ENCODE results near the gene STK11.

STK11 gene

DNA sequence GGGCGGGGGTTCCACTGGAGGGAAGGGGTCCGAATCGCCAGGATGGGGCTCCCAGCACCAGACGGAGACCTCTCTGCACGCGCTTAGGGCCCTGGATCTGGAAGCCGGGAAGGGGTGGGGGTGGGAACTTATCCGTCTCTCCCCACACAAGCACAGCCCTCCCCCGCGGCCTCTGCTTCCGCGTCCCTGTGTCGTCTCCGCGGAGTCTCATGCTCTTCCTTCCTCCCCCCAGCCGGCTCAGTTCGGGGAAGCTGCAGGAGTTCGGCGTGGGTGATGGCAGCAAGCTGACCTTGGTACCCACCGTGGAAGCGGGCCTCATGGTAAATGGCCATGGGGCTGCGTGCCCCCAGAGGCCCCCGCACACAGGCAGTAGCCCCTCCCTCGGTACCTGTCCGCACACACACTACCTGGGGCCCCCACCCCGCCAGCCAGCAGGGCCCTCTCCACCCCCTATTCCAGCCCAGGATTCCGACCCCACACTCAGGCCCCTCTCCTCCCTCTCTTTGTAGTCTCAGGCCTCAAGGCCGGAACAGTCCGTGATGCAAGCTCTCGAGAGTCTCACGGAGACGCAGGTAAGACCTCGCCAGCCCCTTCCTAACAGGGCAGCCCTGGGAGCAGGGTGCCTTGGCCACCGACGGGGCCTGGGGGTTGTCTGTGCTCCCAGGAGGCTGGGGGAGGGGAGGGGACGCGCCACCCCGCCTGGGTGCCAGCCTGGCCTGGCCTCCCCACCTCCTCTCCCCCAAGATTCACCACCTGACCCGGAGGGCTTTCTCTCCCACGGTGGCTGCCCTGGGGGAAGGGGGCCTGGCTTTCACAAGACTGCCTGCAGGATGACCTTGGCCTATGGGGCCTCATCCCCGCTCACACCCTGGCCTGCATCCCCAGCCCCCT lies 46.0 kb downstream of the STK11 start:
- DNase-seq = peak in 11 of 14 donors; percentile 54 to 83 (median 67)

DNA sequence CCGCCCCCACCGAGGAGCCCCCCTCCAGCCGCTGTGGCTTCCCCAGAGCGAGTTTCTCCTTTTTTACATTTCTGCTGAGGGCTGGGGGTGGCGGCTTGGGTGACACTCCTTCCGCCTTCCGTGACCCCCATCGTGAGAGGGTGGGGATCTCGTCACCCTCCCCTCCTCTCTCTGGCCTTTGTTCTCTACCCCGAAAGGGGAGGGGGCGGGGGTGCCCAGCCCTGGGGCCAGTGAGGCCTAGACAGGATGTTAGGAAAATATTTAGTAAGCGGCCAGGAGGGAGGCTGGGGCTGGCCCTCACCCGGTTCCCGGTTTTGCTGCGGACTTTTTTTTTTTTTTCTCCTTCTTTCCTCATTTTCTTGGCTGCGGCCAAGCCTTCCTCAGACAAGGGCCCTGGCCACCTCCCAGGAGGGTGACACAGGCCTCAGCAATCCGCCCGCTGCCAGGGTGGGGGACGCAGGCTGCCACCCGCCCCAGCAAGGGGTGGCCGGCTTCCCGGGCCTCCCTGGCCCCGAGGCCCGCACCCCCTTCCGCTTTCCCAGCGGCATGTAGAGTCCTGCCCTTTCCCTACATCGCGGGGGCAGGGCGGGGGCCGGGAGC lies 46.7 kb downstream of the STK11 start:
- DNase-seq = peak in 13 of 14 donors; percentile 75 to 99 (median 92)

DNA sequence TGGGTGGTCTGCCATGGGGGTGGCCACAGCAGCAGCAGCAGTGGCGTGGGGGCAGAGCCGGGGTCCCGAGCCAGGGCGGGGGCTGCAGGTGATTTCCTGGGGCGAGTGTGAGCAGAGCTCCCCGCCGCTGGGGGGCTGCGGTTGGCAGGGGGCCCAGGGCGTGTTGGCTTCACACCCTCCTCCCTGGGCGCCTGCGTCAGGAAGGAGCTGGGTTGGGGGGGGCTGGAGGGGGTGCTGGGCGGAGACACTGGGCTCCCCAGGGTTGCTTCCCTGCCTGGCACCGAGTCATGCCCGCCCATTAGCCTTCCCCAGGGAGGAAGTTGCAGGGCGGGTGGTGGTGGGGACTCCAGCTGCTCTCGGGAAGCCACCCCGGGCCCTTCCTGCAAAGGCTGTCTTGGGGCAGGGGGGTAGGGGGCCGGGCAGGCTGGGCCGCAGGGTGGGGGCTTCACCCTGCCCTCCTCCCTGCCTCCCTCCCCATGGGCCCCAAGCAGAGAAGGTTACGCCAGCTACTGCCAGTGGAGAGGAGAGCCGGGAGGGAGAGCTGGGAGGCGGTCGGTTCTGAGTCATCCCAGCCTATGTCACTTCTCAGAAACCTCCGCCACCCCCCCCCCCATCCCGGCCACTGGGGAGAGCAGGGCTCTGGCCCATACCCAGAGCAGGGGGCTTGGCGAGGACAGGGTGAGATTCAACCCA lies 47.4 kb downstream of the STK11 start:
- DNase-seq = peak; percentile 80 to 99 (median 91)

DNA sequence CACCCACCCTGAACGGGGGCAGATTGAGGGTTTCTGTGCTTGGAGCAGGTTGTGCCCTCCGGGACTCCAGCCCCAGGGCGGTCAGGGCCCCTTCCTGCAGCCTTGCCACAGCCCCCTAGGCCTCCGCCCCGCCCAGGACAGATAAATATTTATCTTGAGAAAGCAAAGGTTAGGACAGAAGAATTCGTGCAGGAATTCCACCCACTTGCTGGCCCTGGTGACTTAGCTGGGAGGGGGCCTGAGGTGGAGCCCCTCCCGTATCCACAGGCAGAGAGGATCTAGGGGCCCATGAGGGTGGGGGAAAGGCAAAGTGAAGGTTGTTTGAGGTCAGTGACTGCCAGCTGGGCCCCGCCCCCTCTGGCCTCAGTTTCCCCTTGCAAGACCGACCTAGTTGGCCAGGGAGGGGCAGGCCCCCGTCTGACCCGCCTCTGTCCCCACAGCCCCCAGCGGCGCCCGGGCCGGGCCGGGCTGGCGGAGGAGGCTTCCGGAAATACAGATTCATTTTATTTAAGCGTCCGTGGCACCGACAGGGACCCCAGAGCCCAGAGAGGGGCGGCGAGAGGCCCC lies 48.0 kb downstream of the STK11 start:
- no peak for DNase-seq

DNA sequence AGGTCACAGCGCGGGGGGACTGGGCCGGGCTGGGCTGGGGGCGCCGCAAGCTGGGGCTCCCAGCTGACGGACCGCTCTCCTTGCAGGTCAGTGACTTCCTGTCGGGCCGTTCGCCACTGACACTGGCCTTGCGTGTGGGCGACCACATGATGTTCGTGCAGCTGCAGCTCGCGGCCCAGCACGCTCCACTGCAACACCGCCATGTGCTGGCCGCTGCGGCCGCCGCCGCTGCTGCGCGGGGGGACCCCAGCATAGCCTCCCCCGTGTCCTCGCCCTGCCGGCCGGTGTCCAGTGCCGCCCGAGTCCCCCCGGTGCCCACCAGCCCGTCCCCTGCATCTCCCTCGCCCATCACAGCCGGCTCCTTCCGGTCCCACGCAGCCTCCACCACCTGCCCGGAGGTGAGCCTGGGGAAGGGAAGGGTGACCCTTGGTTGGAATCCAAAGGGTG lies 48.5 kb downstream of the STK11 start:
- peak in 9 of 14 donors; percentile 18 to 63 (median 34) for DNase-seq

DNA sequence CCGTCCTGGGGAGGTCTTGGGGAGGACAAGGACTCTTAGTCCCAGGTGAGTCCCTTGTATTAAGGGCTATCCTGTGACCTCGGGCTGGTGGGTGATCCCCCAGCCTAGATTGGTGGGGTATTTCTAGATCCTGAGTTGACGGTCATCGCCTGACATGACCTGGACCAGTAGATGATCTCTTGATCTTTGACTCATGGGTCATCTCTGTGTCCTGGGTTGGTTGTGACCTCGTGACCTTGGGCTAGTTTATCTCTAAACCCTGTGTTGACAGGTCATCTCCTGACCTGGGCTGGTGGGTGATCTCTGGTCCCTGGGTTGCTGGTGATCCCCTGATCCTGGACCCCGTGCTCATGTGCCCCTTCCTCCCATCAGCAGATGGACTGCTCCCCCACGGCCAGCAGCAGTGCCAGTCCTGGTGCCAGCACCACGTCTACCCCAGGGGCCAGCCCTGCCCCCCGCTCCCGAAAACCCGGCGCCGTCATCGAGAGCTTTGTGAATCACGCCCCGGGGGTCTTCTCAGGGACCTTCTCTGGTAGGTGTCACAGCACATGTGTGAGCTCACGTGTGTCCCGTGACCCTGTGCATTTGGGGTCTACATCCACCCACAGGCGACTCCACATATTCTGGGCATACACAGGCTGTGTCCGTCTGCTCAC lies 49.1 kb downstream of the STK11 start:
- peak in 1 of 14 donors; percentile 19 for DNase-seq

DNA sequence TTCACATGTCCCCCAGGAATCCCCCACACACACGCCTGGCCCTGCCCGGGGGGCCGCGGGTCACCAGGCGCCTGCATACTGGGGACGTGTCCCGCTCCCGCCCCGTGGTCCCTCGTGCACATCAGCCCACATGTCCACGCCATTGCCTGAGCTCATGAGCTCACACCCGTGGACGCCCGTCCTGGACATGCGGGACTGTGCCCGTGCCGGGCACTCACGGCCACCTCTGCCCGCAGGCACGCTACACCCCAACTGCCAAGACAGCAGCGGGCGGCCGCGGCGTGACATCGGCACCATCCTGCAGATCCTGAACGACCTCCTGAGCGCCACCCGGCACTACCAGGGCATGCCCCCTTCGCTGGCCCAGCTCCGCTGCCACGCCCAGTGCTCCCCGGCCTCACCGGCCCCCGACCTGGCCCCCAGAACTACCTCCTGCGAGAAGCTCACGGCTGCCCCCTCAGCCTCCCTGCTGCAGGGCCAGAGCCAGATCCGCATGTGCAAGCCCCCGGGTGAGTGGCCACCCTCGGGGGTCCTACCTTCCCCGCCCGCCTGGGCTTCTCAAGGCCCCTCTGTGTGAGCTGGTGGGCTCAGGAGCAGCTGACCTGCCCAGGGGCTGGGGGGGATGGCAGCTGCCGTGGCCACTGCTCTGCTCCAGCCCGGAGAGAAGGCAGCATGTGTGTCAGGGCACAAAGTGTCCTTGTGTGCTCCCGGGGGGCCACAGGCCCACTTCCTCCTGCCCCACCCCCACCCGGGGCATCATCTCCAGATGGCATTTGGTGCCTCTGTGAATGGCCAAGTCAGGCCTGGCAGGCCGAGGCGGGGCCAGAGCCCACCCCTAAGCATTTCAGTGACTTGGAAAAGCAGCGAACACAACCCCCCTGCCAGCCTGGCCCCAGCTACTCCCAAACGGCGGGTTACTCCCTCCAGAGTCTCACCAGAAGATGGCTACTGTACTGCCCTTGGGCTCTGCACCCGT lies 49.9 kb downstream of the STK11 start:
- DNase-seq = peak in 13 of 14 donors; percentile 10 to 91 (median 58)

DNA sequence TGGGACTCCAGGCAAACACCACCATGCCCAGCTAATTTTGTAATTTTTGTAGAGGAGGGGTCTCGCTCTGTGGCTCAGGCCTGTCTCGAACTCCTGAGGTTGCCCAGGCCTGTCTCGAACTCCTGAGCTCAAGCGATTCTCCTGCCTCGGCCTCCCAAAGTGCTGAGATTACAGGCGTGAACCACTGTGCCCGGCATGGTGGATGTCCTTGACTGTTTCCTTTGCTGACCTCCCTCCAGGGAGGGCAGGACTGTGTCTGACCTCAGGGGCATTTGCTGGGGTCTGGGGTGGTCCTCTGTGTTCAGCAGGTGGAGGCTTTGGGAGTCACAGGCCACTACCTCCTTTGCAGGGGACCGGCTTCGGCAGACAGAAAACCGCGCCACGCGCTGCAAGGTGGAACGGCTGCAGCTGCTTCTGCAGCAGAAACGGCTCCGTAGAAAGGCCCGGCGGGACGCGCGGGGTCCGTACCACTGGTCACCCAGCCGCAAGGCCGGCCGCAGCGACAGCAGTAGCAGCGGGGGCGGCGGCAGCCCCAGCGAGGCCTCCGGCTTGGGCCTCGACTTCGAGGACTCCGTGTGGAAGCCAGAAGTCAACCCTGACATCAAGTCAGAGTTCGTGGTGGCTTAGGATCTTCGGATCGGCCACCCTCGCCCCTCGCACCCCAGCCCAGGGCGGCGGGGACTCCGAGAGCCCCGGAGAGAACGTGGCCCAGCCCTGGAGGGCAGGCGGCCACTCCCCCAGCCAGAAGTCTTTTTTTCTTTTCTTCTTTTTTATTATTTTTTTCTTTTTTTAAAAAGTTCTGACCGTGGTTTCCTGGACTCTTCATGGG lies 51.3 kb downstream of the STK11 start:
- no peak for DNase-seq

DNA sequence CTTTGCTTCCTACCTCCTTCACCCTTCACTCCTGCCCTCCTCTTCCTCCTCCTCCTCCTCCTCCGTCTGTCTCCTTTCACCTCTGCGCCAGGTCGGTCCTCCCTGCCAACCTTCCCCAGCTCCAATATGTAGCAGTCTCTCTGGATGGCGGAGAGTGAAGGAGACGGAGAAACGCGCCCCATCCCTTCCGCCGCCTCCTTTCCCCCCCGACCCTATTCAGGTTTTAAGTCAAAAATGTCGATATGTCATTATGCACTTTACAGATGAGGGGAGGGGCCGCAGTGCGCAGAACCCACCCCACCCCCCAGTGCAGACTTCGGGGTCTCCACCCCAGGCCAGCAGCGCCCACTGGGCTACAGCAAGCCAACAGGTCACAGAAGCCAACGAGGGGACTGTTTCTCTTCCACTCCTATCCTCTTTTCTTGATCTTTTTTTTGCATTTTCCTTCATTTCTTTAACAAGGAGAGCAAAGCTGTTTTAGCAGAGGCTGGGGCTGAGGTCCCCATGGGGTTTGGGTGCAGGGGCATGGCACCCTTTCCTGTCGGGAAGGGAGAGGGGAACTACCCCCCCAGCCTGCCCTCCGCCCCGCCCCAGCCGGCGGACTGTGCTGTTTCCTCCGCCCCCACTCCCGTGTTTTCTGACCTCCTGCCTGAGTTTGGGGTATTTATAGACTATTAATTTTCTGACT lies 52.0 kb downstream of the STK11 start:
- DNase-seq = no peak

DNA sequence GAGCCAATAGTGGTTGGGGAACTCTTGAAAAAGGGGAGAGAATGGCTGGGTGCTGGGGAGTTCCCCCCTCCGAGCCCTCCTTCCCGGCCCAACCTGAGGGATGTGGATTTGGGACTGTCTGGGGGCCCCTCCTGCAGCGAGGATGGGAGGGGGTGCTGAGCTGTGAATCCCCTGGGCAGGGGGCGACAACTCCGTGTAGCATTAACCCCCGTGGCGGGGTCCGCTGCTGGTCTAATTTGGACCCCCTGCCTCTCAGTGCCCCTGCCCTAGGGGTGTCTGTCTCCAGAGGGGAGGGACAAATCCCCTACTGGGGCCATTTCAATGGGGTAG lies 52.5 kb downstream of the STK11 start:
- DNase-seq = no peak

DNA sequence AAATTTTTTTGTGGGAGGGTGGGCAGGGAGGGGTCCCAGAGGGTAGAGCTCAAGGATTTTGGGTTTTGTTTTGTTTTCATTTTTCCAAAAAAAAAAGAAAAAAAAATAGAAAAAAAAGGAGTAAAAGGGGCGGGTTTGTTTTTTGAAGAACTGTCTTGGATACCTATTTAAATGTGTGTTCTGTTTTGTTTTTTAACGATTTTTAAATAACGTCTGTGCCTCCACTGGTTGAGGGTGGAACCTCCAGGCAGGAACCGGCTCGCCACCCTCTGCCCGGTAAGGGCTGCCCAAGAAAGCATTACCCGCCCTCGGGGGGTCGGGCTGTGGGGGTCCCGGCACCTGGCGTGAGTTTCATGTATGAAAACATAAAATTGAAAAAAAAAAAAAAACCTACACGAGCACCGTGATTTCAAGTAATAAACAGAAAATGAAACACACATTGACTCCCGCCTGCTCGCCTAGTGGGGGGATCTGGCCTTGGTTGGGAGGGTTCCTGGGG lies 53.2 kb downstream of the STK11 start:
- DNase-seq = no peak

DNA sequence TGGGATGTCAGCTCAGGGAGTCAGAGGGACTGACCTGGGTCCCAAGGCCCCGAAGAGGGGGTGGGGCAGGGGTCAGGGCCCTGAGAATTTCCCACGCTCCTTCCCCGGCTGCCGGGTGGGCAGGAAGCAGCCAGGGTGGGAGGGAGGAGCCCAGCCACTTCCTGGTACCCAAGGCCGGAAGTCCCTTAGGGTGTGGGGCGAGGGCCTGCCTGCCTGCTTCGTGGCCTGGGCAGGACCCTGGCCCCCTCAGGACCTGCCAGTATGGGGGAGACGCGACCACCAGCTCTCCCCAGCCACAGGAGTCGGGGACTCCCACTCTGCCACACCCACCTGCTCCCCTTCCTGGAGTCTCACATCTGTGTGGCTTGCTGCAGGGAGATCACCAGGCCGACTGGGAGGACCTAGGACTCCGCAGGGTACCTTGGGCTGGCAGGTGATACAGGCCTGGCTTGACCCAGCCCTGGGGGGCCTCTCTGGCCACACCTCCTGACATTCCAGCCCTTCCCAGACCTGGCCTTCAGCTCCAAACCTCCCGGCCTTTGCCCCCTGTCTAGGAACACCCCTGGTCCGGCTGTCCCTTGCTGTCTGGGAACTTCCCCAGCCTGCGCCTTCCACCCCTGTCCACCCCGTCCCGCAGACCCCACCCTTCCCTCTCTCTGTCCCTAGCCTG lies 53.8 kb downstream of the STK11 start:
- DNase-seq = peak in 6 of 14 donors; percentile 25 to 67 (median 47)

DNA sequence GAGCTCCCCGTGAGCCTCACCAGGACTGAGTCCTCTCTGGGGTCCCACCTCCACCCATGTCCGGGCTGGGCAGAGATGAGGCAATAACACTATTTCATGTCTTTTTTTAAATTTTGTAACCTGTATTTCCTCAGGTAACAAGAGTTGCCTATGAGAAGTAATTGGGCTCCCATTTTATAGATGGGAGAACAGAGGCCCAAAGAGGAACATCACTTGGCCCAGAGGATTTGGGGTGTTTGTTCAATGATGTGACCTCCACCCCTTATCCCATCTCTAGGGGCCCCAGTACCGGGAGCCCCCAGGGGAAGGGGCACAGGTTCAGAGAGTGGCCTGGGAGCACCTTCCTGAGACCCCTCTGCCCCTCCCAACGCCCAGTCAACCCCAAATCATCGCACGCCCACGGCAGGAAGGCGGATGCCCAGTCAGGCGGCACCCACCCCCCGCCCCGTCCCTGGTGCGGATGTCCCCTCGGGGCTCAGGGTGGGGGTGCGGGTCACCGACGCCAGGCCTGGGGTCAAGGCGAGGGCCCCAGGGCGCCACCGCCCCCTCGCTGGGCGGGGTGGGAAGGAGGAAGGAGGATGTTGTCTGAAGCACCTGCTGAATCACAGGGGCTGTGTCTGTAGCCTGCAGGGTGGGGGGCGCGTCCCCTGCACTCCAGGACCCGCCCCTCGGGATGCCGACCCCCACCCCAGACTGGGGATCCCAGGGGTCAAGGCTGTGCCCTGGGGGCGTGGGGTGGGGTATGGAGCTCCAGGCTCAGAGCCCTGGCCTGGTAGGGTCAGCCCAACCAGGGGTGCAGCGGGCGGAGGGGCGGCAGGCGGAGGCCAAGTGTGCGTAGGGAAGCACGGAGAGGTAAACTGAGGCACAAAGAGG lies 54.5 kb downstream of the STK11 start:
- peak in 1 of 14 donors; percentile 55 for DNase-seq

DNA sequence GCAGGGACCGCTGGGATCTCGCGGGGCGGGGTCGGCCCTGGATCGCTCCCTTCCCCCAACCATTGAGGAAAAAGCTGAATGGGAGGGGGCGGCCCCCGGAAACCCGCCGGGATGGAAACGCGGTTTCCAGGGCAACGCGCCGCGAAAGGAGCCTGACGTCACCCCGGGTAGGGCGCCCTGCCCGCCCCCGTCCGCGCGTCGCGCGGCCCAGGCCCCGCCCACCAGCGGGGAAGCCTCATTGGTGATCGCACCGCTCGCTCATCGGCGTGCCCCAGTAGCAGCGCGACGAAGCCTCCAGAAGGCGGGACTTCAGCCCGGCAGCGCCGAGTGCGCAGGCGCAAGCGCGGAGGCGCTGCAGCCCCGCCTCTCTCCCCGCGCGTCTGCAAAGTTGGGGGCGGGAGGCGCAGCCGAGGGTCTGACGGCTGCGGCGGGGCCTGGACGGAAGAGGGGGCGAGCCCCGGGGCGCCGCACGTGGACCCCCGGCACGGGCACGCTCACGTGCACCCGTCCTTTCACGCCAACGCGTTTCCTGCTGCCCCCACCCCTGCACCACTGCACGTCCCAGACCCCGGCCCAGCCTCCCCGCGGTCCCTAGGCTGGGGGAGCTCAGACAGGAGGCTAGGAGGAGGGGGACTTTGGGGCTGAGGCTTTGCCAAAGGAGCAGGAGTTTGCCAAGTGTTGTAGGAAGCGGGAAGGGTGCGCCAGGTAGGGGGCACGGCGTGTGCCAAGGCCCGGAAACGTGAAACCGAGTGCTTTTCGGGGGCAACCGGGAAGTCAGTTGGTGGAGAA lies 55.4 kb downstream of the STK11 start:
- peak; percentile 43 to 94 (median 89) for DNase-seq

DNA sequence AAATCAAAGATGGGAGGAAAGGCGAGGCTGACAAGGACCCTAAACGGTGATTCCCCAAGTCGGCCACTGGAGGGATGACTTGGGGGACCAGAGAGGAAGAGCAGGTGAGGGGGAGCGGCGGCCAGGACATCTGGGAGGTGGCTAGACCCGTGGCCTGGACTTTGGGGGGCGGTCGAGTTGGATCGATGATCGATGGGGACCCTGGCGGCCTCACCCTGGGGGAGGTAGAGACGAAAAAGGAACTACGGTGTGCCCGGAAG lies 55.9 kb downstream of the STK11 start:
- DNase-seq = peak in 1 of 14 donors; percentile 41

DNA sequence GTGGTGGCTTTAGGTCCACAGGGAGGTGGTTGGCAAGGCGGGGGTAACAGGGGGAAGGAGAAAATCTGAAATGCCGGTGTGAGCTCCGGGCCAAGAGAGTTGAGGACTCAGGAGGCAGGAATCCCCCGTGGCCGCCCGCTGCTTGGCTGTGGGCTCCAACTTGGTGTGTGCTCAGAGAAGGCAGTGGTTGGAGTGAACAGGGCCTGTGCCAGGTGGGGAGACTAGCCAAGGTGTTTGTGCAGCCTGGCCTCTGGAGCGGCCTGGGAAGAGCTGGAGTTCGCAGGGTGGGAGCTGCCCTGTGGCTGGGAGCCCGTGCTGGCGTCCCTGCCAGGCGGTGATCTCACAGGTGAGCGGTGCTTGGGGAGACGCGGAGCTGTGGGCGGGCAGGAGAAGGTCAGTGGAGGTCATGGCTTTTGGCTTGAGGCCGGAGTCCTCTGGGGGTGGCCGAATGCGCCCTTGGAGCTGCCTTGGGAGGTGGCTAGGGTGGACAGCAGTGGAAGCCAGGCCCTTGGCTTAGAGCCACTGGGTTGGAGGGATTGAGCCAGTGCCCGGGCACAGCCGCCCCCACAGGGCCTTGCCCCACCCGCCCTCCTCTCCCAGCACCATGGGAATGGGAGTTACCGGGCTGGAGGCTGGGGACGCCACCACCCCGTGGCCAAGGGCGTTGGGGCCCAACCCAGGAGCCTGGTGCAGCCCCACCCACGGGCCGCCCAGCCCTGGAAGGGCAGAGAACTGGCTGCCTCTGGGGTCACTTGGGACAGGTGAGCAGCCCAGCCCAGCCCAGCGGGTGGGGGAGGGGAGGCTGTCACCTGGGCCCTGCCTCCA lies 56.4 kb downstream of the STK11 start:
- DNase-seq = peak in 9 of 14 donors; percentile 31 to 80 (median 62)
